K562 (cell line): Measurements from ENCODE around the gene DGCR2. TPM values are rescaled to one million over a fixed set of nuclear protein-coding genes. Genes with fewer than 3 reads are reported as not detected.
A peak's percentile ranks its signal among the peaks of the same experiment; 100 is the strongest.

Experiments used
- CHD7 ChIP-seq: fragments of 200-600 bp; sonication (generic); IDR thresholded peaks from one replicate; pipeline ENCODE4 v1.6.1; 2012; ENCODE audit warnings: mild to moderate bottlenecking, low read depth, low read length, inconsistent platforms
- FOXP1 ChIP-seq: sonication (generic); formaldehyde crosslinking; IDR thresholded peaks from 2 replicates; pipeline ENCODE4 v1.8.0; 2022; ENCODE audit warnings: mild to moderate bottlenecking, missing genetic modification reagents
- HIVEP1 ChIP-seq: fragments of 250-450 bp; sonication (Bioruptor Pico); IDR thresholded peaks from 2 replicates; pipeline ENCODE4 v1.4.0; 2020; ENCODE audit warnings: mild to moderate bottlenecking
- HSF4 ChIP-seq: fragments of 250-450 bp; sonication (Bioruptor Pico); IDR thresholded peaks from 2 replicates; pipeline ENCODE4 v2.1.2; 2022; ENCODE audit warnings: mild to moderate bottlenecking, moderate library complexity, borderline replicate concordance
- MED1 ChIP-seq: sonication (generic); formaldehyde crosslinking; IDR thresholded peaks from 2 replicates; pipeline ENCODE4 v1.8.1; 2023; ENCODE audit warnings: missing genetic modification reagents, borderline replicate concordance
- SFPQ ChIP-seq: fragments of 200-400 bp; formaldehyde crosslinking; IDR thresholded peaks from 2 replicates; pipeline ENCODE4 v1.6.1; 2017; ENCODE audit warnings: mild to moderate bottlenecking, low read depth, low read length, moderate library complexity
- SMARCE1 ChIP-seq: fragments of 450-650 bp; IDR thresholded peaks from 2 replicates; pipeline ENCODE4 v1.7.1; 2016; ENCODE audit warnings: mild to moderate bottlenecking
- TCF7 ChIP-seq: sonication (generic); IDR thresholded peaks from 2 replicates; pipeline ENCODE4 v1.6.1; 2016; ENCODE audit warnings: antibody characterized with exemption, borderline replicate concordance
- TRIM24 ChIP-seq, 2 experiments: fragments of 450-650 bp; IDR thresholded peaks; 2 replicates each; pipeline ENCODE4 v1.6.1; 2016
- ZEB2 ChIP-seq: fragments of 450-650 bp; IDR thresholded peaks from 2 replicates; pipeline ENCODE4 v1.6.1; 2016
- ZNF280B ChIP-seq: fragments of 250-450 bp; sonication (Bioruptor Pico); IDR thresholded peaks from 2 replicates; pipeline ENCODE4 v1.5.1; 2021; ENCODE audit warnings: mild to moderate bottlenecking
- ZNF696 ChIP-seq: fragments of 250-450 bp; sonication (Bioruptor Pico); conservative IDR thresholded peaks from 2 replicates; pipeline ENCODE4 v1.4.0; 2020; ENCODE audit warnings: mild to moderate bottlenecking, moderate library complexity
- ZNF785 ChIP-seq: fragments of 250-450 bp; sonication (Bioruptor Pico); IDR thresholded peaks from 2 replicates; pipeline ENCODE4 v1.4.0; 2020; ENCODE audit warnings: mild to moderate bottlenecking
- polyA plus RNA-seq, 8 experiments: library from polyadenylated mRNA; depleted of rRNA in 4 of 8; stranded (reverse) in 5 of 8; unstranded in 3 of 8; fragments of >200 nt; fragmentation: Nextera tagmentation in 2 of 8; fragmentation: Illumina TruSeq in 1 of 8; extraction: Ambion mirVana in 2 of 8; extraction: Trizol in 1 of 8; gene quantifications; 2 replicates each; pipeline versions ENCODE4 v1.2.1 to v1.2.3, GENCODE V29; 2011 to 2014; ENCODE audit warnings: inconsistent platforms in 1 of 8, missing spikeins in 1 of 8
- total RNA-seq, 7 experiments: library from RNA; depleted of rRNA in 6 of 7; stranded (reverse); fragments of >200 nt in 6 of 7; fragmentation: Illumina TruSeq in 2 of 7; extraction: Trizol in 2 of 7; gene quantifications; 2 replicates each; pipeline versions ENCODE4 v1.2.1 to v1.2.3, GENCODE V29; 2011 to 2021; ENCODE audit warnings: low replicate concordance in 1 of 7

DGCR2 gene
- total and polyA plus RNA-seq, 9 of the 15 experiments (the other 6 are each of a cell fraction or from before 2014, with no cell fraction given): 0.69 to 101 (median 56.4) TPM

- no peak for TF ChIP-seq CHD7
- 0 out of 2 replicates have a peak, but pooled peaks have one; percentile 33 for TF ChIP-seq ZEB2
- no peak for TF ChIP-seq ZNF785 (CRISPR knock-in tag)
- TF ChIP-seq SFPQ: no peak
- no peak for TF ChIP-seq ZNF280B (CRISPR knock-in tag)
- no peak; the same call in 1 of the 2 replicates for TF ChIP-seq HSF4
- no peak for TF ChIP-seq HIVEP1 (CRISPR knock-in tag)
- TF ChIP-seq TRIM24 (IDR thresholded peaks at IDR 0.05): no peak
- TF ChIP-seq SMARCE1: peak; percentile 64
- no peak for TF ChIP-seq MED1 (CRISPR knock-in tag)
- no peak for TF ChIP-seq ZNF696 (CRISPR knock-in tag)
- peak; percentile 52; the same call in 1 of the 2 replicates for TF ChIP-seq TCF7
- no peak for TF ChIP-seq FOXP1
These were observed 710 bp upstream of the DGCR2 start (continued) for GRCh38 chr22:19122752-19123492.
